Neural cell (in vitro differentiated cells): ENCODE data around the gene SLC13A3. TPM values are rescaled to one million over a fixed set of nuclear protein-coding genes. Genes with fewer than 3 reads are reported as not detected.

Source experiments
- H2AFZ ChIP-seq: fragments of 200-600, 300-800 bp; sonication (generic), shearing (Covaris generic); 2 replicates; pipeline ENCODE4 v1.6.0; 2014; ENCODE audit warnings: low read depth, mild to moderate bottlenecking, antibody characterized with exemption, low read length, moderate library complexity
- H3F3A ChIP-seq: fragments of 200-600 bp; shearing (Covaris generic); 2 replicates; pipeline ENCODE4 v1.6.1; 2016; ENCODE audit warnings: mild to moderate bottlenecking, moderate library complexity, mixed read lengths, antibody characterized with exemption, low read length; ENCODE audit not compliant: insufficient read depth, poor library complexity, severe bottlenecking
- H3K27ac ChIP-seq: fragments of 200-600, 300-800 bp; sonication (generic), shearing (Covaris generic); 2 replicates; pipeline ENCODE4 v1.5.1; 2014; ENCODE audit warnings: mild to moderate bottlenecking, low read length, moderate library complexity
- H3K27me3 ChIP-seq: fragments of 300-800, 200-600 bp; sonication (generic), shearing (Covaris generic); 2 replicates; pipeline ENCODE4 v1.6.0; 2014; ENCODE audit warnings: mild to moderate bottlenecking, low read depth, low read length, moderate library complexity; ENCODE audit not compliant: insufficient read depth
- H3K36me3 ChIP-seq: fragments of 300-800, 200-600 bp; sonication (generic), shearing (Covaris generic); 2 replicates; pipeline ENCODE4 v1.5.1; 2014; ENCODE audit warnings: mild to moderate bottlenecking, antibody characterized with exemption, low read length, moderate library complexity; ENCODE audit not compliant: insufficient read depth
- H3K4me2 ChIP-seq: fragments of 300-800, 200-600 bp; sonication (generic), shearing (Covaris generic); 2 replicates; pipeline ENCODE4 v1.6.0; 2014; ENCODE audit warnings: mild to moderate bottlenecking, low read length
- H3K4me3 ChIP-seq: fragments of 300-800, 200-600 bp; sonication (generic), shearing (Covaris generic); 2 replicates; pipeline ENCODE4 v1.5.1; 2014; ENCODE audit warnings: mild to moderate bottlenecking, low read length, moderate library complexity
- H3K79me2 ChIP-seq: fragments of 200-600 bp; shearing (Covaris generic); replicated peaks from 2 replicates; pipeline ENCODE4 v1.6.0; 2014; ENCODE audit warnings: mild to moderate bottlenecking, low read length, moderate library complexity; ENCODE audit not compliant: insufficient read depth
- H3K9ac ChIP-seq: fragments of 300-800, 200-600 bp; sonication (generic), shearing (Covaris generic); 2 replicates; pipeline ENCODE4 v1.6.1; 2016; ENCODE audit warnings: mild to moderate bottlenecking, low read length, mixed read lengths
- H3K9me2 ChIP-seq: fragments of 200-600 bp; shearing (Covaris generic); 2 replicates; pipeline ENCODE4 v1.6.1; 2016; ENCODE audit warnings: mild to moderate bottlenecking, low read length, mixed read lengths; ENCODE audit not compliant: insufficient read depth
- H3K9me3 ChIP-seq: fragments of 200-600, 300-800 bp; sonication (generic), shearing (Covaris generic); 2 replicates; pipeline ENCODE4 v1.6.1; 2016; ENCODE audit warnings: mild to moderate bottlenecking, mixed run types, low read length, moderate library complexity, mixed read lengths
- H4K20me1 ChIP-seq: fragments of 200-600 bp; shearing (Covaris generic); 2 replicates; pipeline ENCODE4 v1.6.1; 2016; ENCODE audit warnings: mild to moderate bottlenecking, mixed run types; ENCODE audit not compliant: insufficient read depth
- CTCF ChIP-seq: fragments of 450-650 bp; IDR thresholded peaks from 2 replicates; pipeline ENCODE4 v1.5.1; 2014; ENCODE audit warnings: antibody characterized with exemption, mild to moderate bottlenecking, moderate library complexity; ENCODE audit not compliant: poor library complexity, severe bottlenecking
- EP300 ChIP-seq: fragments of 450-650 bp; conservative IDR thresholded peaks from 2 replicates; pipeline ENCODE4 v1.6.1; 2014; ENCODE audit warnings: antibody characterized with exemption, mild to moderate bottlenecking, moderate library complexity; ENCODE audit not compliant: poor library complexity, severe bottlenecking
- EZH2 ChIP-seq: fragments of 200-600, 300-800 bp; shearing (Covaris generic), sonication (generic); IDR thresholded peaks from 2 replicates; pipeline ENCODE4 v1.6.1; 2014; ENCODE audit warnings: antibody characterized with exemption, low read length, borderline replicate concordance, mild to moderate bottlenecking; ENCODE audit not compliant: insufficient read depth, poor library complexity, severe bottlenecking
- MXI1 ChIP-seq: fragments of 450-650 bp; conservative IDR thresholded peaks from 2 replicates; pipeline ENCODE4 v1.6.1; 2014; ENCODE audit warnings: antibody characterized with exemption, mild to moderate bottlenecking; ENCODE audit not compliant: poor library complexity, severe bottlenecking
- POLR2AphosphoS5 ChIP-seq: IDR thresholded peaks from 2 replicates; pipeline ENCODE4 v1.6.1; 2012
- RAD21 ChIP-seq: fragments of 450-650 bp; conservative IDR thresholded peaks from 2 replicates; pipeline ENCODE4 v1.6.1; 2014; ENCODE audit warnings: antibody characterized with exemption, mild to moderate bottlenecking, moderate library complexity
- REST ChIP-seq: IDR thresholded peaks from 2 replicates; pipeline ENCODE4 v1.6.1; 2012; ENCODE audit warnings: borderline replicate concordance
- SMC3 ChIP-seq: fragments of 450-650 bp; conservative IDR thresholded peaks from 2 replicates; pipeline ENCODE4 v1.6.1; 2014; ENCODE audit warnings: antibody characterized with exemption, mild to moderate bottlenecking, moderate library complexity; ENCODE audit not compliant: poor library complexity
- TAF1 ChIP-seq: IDR thresholded peaks from 2 replicates; pipeline ENCODE4 v1.6.1; 2012; ENCODE audit warnings: low read depth
- polyA plus RNA-seq: library from polyadenylated mRNA; depleted of rRNA; stranded (reverse); fragments of >200 nt; gene quantifications from 2 replicates; pipeline ENCODE4 v1.2.3, GENCODE V29; 2014

Gene SLC13A3
- polyA plus RNA-seq, 1 donor from 2014 or later: 5.5 TPM

- no peaks in the 10 kb centered on the region for H3K9me3 ChIP-seq
- H3K4me2 ChIP-seq: no peak overlapping the region
- no peak overlapping the region for H3K4me3 ChIP-seq
- no peak for TF ChIP-seq REST
- no peak for TF ChIP-seq POLR2AphosphoS5
- no peak for TF ChIP-seq SMC3
- no peak for TF ChIP-seq TAF1
- TF ChIP-seq RAD21: no peak
- no peak for TF ChIP-seq CTCF
- TF ChIP-seq EP300: no peak
- TF ChIP-seq EZH2: no peak
- no peak for TF ChIP-seq MXI1
- no peak overlapping the region for H2AFZ ChIP-seq
- no peaks in the 10 kb centered on the region for H3F3A ChIP-seq
- H3K36me3 ChIP-seq: no peaks in the 10 kb centered on the region
- H3K27ac ChIP-seq: no peak overlapping the region
- no peaks in the 10 kb centered on the region for H3K27me3 ChIP-seq
- no peaks in the 10 kb centered on the region for H3K79me2 ChIP-seq
- H3K9me2 ChIP-seq: no peaks in the 10 kb centered on the region
- no peaks in the 10 kb centered on the region for H4K20me1 ChIP-seq
- no peak overlapping the region for H3K9ac ChIP-seq
Measured at GRCh38 chr20:46638898-46639274, 12.4 kb downstream of the SLC13A3 start.

GRCh38 chr20:46638134-46638897, 12.9 kb downstream of the SLC13A3 start:
- H3K4me2 ChIP-seq: no peak overlapping the region
- no peaks in the 10 kb centered on the region for H3K36me3 ChIP-seq
- no peaks in the 10 kb centered on the region for H3K9me3 ChIP-seq
- no peak overlapping the region for H3K9ac ChIP-seq
- H3F3A ChIP-seq: no peaks in the 10 kb centered on the region
- no peak overlapping the region for H3K27ac ChIP-seq
- H3K9me2 ChIP-seq: no peaks in the 10 kb centered on the region
- H2AFZ ChIP-seq: no peak overlapping the region
- H3K4me3 ChIP-seq: no peak overlapping the region
- H3K27me3 ChIP-seq: no peaks in the 10 kb centered on the region
- TF ChIP-seq POLR2AphosphoS5: no peak
- no peak for TF ChIP-seq RAD21
- TF ChIP-seq TAF1: no peak
- no peaks in the 10 kb centered on the region for H4K20me1 ChIP-seq
- H3K79me2 ChIP-seq: no peaks in the 10 kb centered on the region
